H9 (cell line): ENCODE measurements around the gene CRNKL1. TPM values are rescaled to one million over a fixed set of nuclear protein-coding genes. Genes with fewer than 3 reads are reported as not detected.

ENCODE experiments used
- DNase-seq: peaks from one replicate; pipeline ENCODE4 v3.0.0-alpha.2; 2017
- H2AFZ ChIP-seq: one replicate; pipeline ENCODE4 v1.6.1; 2013; ENCODE audit warnings: mild to moderate bottlenecking, low read length, control low read depth, moderate library complexity
- H2AK5ac ChIP-seq: 2 replicates; pipeline ENCODE4 v1.6.1; 2013; ENCODE audit warnings: low read length, control low read depth, mixed read lengths; ENCODE audit not compliant: insufficient read length
- H2BK120ac ChIP-seq: one replicate; pipeline ENCODE4 v1.6.1; 2013; ENCODE audit warnings: low read depth, mild to moderate bottlenecking, low read length, control low read depth, inconsistent platforms; ENCODE audit not compliant: poor library complexity, severe bottlenecking
- H2BK12ac ChIP-seq: 2 replicates; pipeline ENCODE4 v1.6.1; 2013; ENCODE audit warnings: low read length, control low read depth, mixed read lengths, low read depth; ENCODE audit not compliant: insufficient read length
- H2BK15ac ChIP-seq: 2 replicates; pipeline ENCODE4 v1.6.1; 2013; ENCODE audit warnings: low read depth, low read length, control low read depth
- H2BK20ac ChIP-seq: one replicate; pipeline ENCODE4 v1.6.1; 2013; ENCODE audit warnings: low read depth, mild to moderate bottlenecking, low read length, control low read depth, inconsistent platforms; ENCODE audit not compliant: poor library complexity, severe bottlenecking
- H2BK5ac ChIP-seq: 2 replicates; pipeline ENCODE4 v1.6.1; 2013; ENCODE audit warnings: low read length, control low read depth, mixed read lengths; ENCODE audit not compliant: insufficient read length
- H3K14ac ChIP-seq: 2 replicates; pipeline ENCODE4 v1.6.1; 2013; ENCODE audit warnings: low read length, control low read depth; ENCODE audit not compliant: insufficient read depth
- H3K18ac ChIP-seq: 2 replicates; pipeline ENCODE4 v1.6.1; 2013; ENCODE audit warnings: low read depth, mild to moderate bottlenecking, mixed read lengths, low read length, control low read depth; ENCODE audit not compliant: insufficient read length
- H3K23ac ChIP-seq: 2 replicates; pipeline ENCODE4 v1.6.1; 2013; ENCODE audit warnings: low read length, control low read depth, mixed read lengths, low read depth; ENCODE audit not compliant: insufficient read length
- H3K23me2 ChIP-seq: 2 replicates; pipeline ENCODE4 v1.6.1; 2013; ENCODE audit warnings: low read depth, mild to moderate bottlenecking, mixed read lengths, low read length, control low read depth; ENCODE audit not compliant: insufficient read length, poor library complexity, severe bottlenecking
- H3K27ac ChIP-seq: 2 replicates; pipeline ENCODE4 v1.5.1; 2013; ENCODE audit warnings: low read length, control low read depth, mixed read lengths, low read depth; ENCODE audit not compliant: insufficient read length
- H3K27me3 ChIP-seq: 2 replicates; pipeline ENCODE4 v1.6.1; 2013; ENCODE audit warnings: low read length, control low read depth, inconsistent platforms; ENCODE audit not compliant: insufficient read depth
- H3K4ac ChIP-seq: 2 replicates; pipeline ENCODE4 v1.6.1; 2013; ENCODE audit warnings: low read depth, mild to moderate bottlenecking, control low read depth, inconsistent platforms, low read length, moderate library complexity
- H3K4me1 ChIP-seq: 2 replicates; pipeline ENCODE4 v1.6.1; 2013; ENCODE audit warnings: low read length, control low read depth, inconsistent platforms; ENCODE audit not compliant: insufficient read depth
- H3K4me2 ChIP-seq: 2 replicates; pipeline ENCODE4 v1.6.1; 2013; ENCODE audit warnings: low read length, control low read depth, mixed read lengths; ENCODE audit not compliant: insufficient read length, insufficient read depth
- H3K56ac ChIP-seq: 2 replicates; pipeline ENCODE4 v1.6.1; 2013; ENCODE audit warnings: low read depth, mild to moderate bottlenecking, mixed read lengths, low read length, control low read depth; ENCODE audit not compliant: insufficient read length
- H3K79me1 ChIP-seq: 2 replicates; pipeline ENCODE4 v1.6.1; 2013; ENCODE audit warnings: low read depth, mild to moderate bottlenecking, moderate library complexity, low read length, control low read depth, inconsistent platforms; ENCODE audit not compliant: insufficient read depth, poor library complexity, severe bottlenecking
- H3K79me2 ChIP-seq: 2 replicates; pipeline ENCODE4 v1.6.1; 2013; ENCODE audit warnings: low read length, control low read depth, inconsistent platforms; ENCODE audit not compliant: insufficient read depth
- H3K9ac ChIP-seq: 2 replicates; pipeline ENCODE4 v1.6.1; 2013; ENCODE audit warnings: low read length, control low read depth, mixed read lengths; ENCODE audit not compliant: insufficient read length; ENCODE audit errors: extremely low read depth
- H3K9me3 ChIP-seq: one replicate; pipeline ENCODE4 v1.6.1; 2013; ENCODE audit warnings: low read depth, low read length, inconsistent platforms; ENCODE audit not compliant: control insufficient read depth
- H3T11ph ChIP-seq: one replicate; pipeline ENCODE4 v1.6.1; 2013; ENCODE audit warnings: mild to moderate bottlenecking, low read length, control low read depth, inconsistent platforms
- H4K20me1 ChIP-seq: one replicate; pipeline ENCODE4 v1.6.1; 2013; ENCODE audit not compliant: control insufficient read depth, insufficient read length, insufficient read depth
- H4K5ac ChIP-seq: 2 replicates; pipeline ENCODE4 v1.6.1; 2013; ENCODE audit warnings: low read depth, mild to moderate bottlenecking, mixed read lengths, low read length, control low read depth; ENCODE audit not compliant: insufficient read length
- H4K8ac ChIP-seq: replicated peaks from 2 replicates; pipeline ENCODE4 v1.6.1; 2013; ENCODE audit warnings: low read length, control low read depth, mixed read lengths, low read depth; ENCODE audit not compliant: insufficient read length
- H4K91ac ChIP-seq: 2 replicates; pipeline ENCODE4 v1.6.1; 2013; ENCODE audit warnings: low read depth, mild to moderate bottlenecking, moderate library complexity, mixed read lengths, low read length, control low read depth; ENCODE audit not compliant: insufficient read length
- H3K27ac Mint-ChIP-seq, 3 experiments: 2 replicates in 2 of 3; 3 replicates in 1 of 3; pipeline ENCODE4 v1.8.0; 2020 to 2021; ENCODE audit warnings: mixed read lengths in 3 of 3, mild to moderate bottlenecking in 1 of 3, moderate library complexity in 1 of 3
- H3K27me3 Mint-ChIP-seq: 2 replicates; pipeline ENCODE4 v1.8.0; 2021; ENCODE audit warnings: low read depth, mild to moderate bottlenecking, moderate library complexity, mixed read lengths
- H3K36me3 Mint-ChIP-seq, 3 experiments: 2 replicates in 2 of 3; 3 replicates in 1 of 3; pipeline ENCODE4 v1.8.0; 2020 to 2021; ENCODE audit warnings: low read depth in 3 of 3, mixed read lengths in 3 of 3; ENCODE audit not compliant: insufficient read depth in 1 of 3
- H3K4me1 Mint-ChIP-seq, 2 experiments: 2 replicates each; pipeline ENCODE4 v1.8.0; 2020; ENCODE audit warnings: mixed read lengths in 2 of 2
- H3K4me3 Mint-ChIP-seq, 2 experiments: 2 replicates in 1 of 2; 3 replicates in 1 of 2; pipeline ENCODE4 v1.8.0; 2020 to 2021; ENCODE audit warnings: mild to moderate bottlenecking in 2 of 2, mixed read lengths in 2 of 2, moderate library complexity in 1 of 2
- H3K9me3 Mint-ChIP-seq, 2 experiments: 2 replicates in 1 of 2; 3 replicates in 1 of 2; pipeline ENCODE4 v1.8.0; 2020; ENCODE audit warnings: mild to moderate bottlenecking in 2 of 2, mixed read lengths in 2 of 2, moderate library complexity in 1 of 2
- CTCF ChIP-seq: fragments of 200-600 bp; sonication (generic); conservative IDR thresholded peaks from 3 replicates; pipeline ENCODE4 v1.8.0; 2021; ENCODE audit warnings: antibody characterized with exemption, mild to moderate bottlenecking
- total RNA-seq: library from RNA; stranded (reverse); gene quantifications from 2 replicates; pipeline ENCODE4 v1.2.1, GENCODE V29; 2021

CRNKL1 gene
- total RNA-seq, 1 experiment from 2014 or later = 30.2 TPM

- Histone ChIP-seq H3K79me2 (peaks cover 11% of the 10 kb centered on the region; the same call in 1 of the 2 replicates), H2BK20ac (no peak overlapping the region), H4K8ac (no peak overlapping the region), H2BK15ac (no peak overlapping the region), H3K27ac (no peak overlapping the region), H3K18ac (no peak overlapping the region), H3K9ac (no peak overlapping the region), H3K4me1 (peaks cover 2% of the 10 kb centered on the region; the same call in 1 of the 2 replicates), H3K9me3 (no peaks in the 10 kb centered on the region), H3K79me1 (peaks cover 6% of the 10 kb centered on the region), H2AK5ac (no peak overlapping the region), H4K20me1 (no peaks in the 10 kb centered on the region), H3K4ac (no peak overlapping the region), H3K14ac (no peak overlapping the region), H3T11ph (no peak overlapping the region), H3K23me2 (no peaks in the 10 kb centered on the region), H4K5ac (no peak overlapping the region), H2AFZ (no peak overlapping the region), H3K56ac (no peak overlapping the region), H2BK120ac (no peak overlapping the region), H3K27me3 (no peaks in the 10 kb centered on the region), H4K91ac (no peak overlapping the region), H2BK12ac (no peak overlapping the region), H2BK5ac (no peak overlapping the region), H3K4me2 (no peak overlapping the region), H3K23ac (no peak overlapping the region)
- H3K4me1 Mint-ChIP-seq = peaks cover 12 to 27% of the 10 kb centered on the region in 2 experiments
- H3K27me3 Mint-ChIP-seq = no peaks in the 10 kb centered on the region; the same call in 1 of the 2 replicates
- H3K27ac Mint-ChIP-seq = no peak overlapping the region; a peak in 1 of 7 replicates
- H3K4me3 Mint-ChIP-seq = no peak overlapping the region
- H3K9me3 Mint-ChIP-seq = no peaks in the 10 kb centered on the region
- H3K36me3 Mint-ChIP-seq = peaks cover 0 to 18% (median 12%) of the 10 kb centered on the region in 3 experiments; a peak in 5 of 7 replicates
- TF ChIP-seq CTCF = no peak
- DNase-seq = no peak
Measured at GRCh38 chr20:20022498-20022897, 29.8 kb downstream of the CRNKL1 start.
